C4-2B (cell line): Measurements from ENCODE around the gene IL18RAP.

Experiments used
- ZFX ChIP-seq: fragments of 450-650 bp; IDR thresholded peaks from 2 replicates; pipeline ENCODE4 v1.6.1; 2017
- TF ChIP-seq, protein P1 (sequence below): fragments of 450-650 bp; conservative IDR thresholded peaks from 2 replicates; pipeline ENCODE4 v1.5.1; 2017; ENCODE audit warnings: mild to moderate bottlenecking

DNA sequence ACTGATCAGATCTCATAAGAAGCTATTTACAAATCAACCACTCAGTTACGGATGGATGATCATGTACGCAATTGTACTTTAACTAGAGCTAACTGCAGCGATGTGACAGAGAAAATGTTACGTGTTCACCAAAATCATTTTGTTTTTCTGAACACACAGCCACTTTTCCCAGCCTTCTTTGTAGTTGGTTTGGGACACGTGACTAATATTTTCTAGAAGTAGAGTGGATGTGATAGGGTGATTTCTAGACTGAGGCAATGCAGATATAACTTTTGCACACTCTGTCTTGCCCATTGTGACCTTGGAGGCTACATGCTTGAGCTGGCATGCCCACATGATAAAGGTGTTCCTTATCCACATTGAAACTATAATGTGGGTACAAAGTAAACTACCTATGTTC, 40.2 kb downstream of the IL18RAP start:
- TF ChIP-seq, protein P1, sequence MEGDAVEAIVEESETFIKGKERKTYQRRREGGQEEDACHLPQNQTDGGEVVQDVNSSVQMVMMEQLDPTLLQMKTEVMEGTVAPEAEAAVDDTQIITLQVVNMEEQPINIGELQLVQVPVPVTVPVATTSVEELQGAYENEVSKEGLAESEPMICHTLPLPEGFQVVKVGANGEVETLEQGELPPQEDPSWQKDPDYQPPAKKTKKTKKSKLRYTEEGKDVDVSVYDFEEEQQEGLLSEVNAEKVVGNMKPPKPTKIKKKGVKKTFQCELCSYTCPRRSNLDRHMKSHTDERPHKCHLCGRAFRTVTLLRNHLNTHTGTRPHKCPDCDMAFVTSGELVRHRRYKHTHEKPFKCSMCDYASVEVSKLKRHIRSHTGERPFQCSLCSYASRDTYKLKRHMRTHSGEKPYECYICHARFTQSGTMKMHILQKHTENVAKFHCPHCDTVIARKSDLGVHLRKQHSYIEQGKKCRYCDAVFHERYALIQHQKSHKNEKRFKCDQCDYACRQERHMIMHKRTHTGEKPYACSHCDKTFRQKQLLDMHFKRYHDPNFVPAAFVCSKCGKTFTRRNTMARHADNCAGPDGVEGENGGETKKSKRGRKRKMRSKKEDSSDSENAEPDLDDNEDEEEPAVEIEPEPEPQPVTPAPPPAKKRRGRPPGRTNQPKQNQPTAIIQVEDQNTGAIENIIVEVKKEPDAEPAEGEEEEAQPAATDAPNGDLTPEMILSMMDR: no peak
- TF ChIP-seq ZFX: no peak
